Endometrial microvascular endothelial cells (primary cell): ENCODE results near the gene RAB11FIP5. TPM values are rescaled to one million over a fixed set of nuclear protein-coding genes. Genes with fewer than 3 reads are reported as not detected.
"Not testable (repeated sequence)": the region's sequence is repeated elsewhere in the genome, so short reads cannot be mapped to it uniquely, and the experiment has no call there.

Source experiments
- in situ Hi-C: cut with HindIII; loops from 2 replicates; pipeline ENCODE4 v1.10.0; 2017; ENCODE audit warnings: low sequenced_read_pairs, low pct_unique_long_range_greater_than_20kb; ENCODE audit errors: inconsistent ontology term
- total RNA-seq: library from RNA; depleted of rRNA; stranded (reverse); fragments of >200 nt; gene quantifications from one replicate; pipeline ENCODE4 v1.2.3, GENCODE V29; 2015; ENCODE audit errors: inconsistent ontology term

Gene RAB11FIP5
- total RNA-seq, 1 donor from 2014 or later = 77.5 TPM

GRCh38 chr2:73074110-73075069, 38.4 kb downstream of the RAB11FIP5 start:
- in situ Hi-C loops = no loop called here

- in situ Hi-C loops = no loop called here
These were observed 40.3 kb downstream of the RAB11FIP5 start for GRCh38 chr2:73072416-73072815.

- in situ Hi-C loops = no loop called here
These were observed 40.7 kb downstream of the RAB11FIP5 start for GRCh38 chr2:73072129-73072395.

- in situ Hi-C loops = no loop called here
These were observed 41.2 kb downstream of the RAB11FIP5 start, which contains the start of gene SFXN5 for GRCh38 chr2:73071360-73072128. TSS of gene SFXN5 (minus strand) at chr2:73071712. CDS start at chr2:73071705, 7 bp downstream.

GRCh38 chr2:73070643-73071359, 41.9 kb downstream of the RAB11FIP5 start:
- in situ Hi-C loops = no loop called here

- in situ Hi-C loops = no loop called here
These were observed 42.7 kb downstream of the RAB11FIP5 start for GRCh38 chr2:73069855-73070642.

- in situ Hi-C loops = no loop called here
These were observed 43.5 kb downstream of the RAB11FIP5 start for GRCh38 chr2:73069041-73069854.

GRCh38 chr2:73068147-73068546, 44.6 kb downstream of the RAB11FIP5 start:
- in situ Hi-C loops = no loop called here

- in situ Hi-C loops = no loop called here
These were observed 45.7 kb downstream of the RAB11FIP5 start for GRCh38 chr2:73067043-73067442.

- in situ Hi-C loops = not testable (repeated sequence)
These were observed 47.7 kb downstream of the RAB11FIP5 start for GRCh38 chr2:73065070-73065469.

- in situ Hi-C loops = no loop called here
These were observed 48.6 kb downstream of the RAB11FIP5 start for GRCh38 chr2:73063909-73064875.

- in situ Hi-C loops = no loop called here
These were observed 49.3 kb downstream of the RAB11FIP5 start for GRCh38 chr2:73063472-73063871.

GRCh38 chr2:73059106-73059505, 53.6 kb downstream of the RAB11FIP5 start:
- in situ Hi-C loops = no loop called here

GRCh38 chr2:73054980-73055379, 57.8 kb downstream of the RAB11FIP5 start:
- in situ Hi-C loops = no loop called here

GRCh38 chr2:73053316-73054114, 59.2 kb downstream of the RAB11FIP5 start:
- in situ Hi-C loops = no loop called here

- in situ Hi-C loops = no loop called here
These were observed 62.6 kb downstream of the RAB11FIP5 start for GRCh38 chr2:73050121-73050545.
